ENCODE results near the gene GUCY2D.

The GUCY2D gene

DNA sequence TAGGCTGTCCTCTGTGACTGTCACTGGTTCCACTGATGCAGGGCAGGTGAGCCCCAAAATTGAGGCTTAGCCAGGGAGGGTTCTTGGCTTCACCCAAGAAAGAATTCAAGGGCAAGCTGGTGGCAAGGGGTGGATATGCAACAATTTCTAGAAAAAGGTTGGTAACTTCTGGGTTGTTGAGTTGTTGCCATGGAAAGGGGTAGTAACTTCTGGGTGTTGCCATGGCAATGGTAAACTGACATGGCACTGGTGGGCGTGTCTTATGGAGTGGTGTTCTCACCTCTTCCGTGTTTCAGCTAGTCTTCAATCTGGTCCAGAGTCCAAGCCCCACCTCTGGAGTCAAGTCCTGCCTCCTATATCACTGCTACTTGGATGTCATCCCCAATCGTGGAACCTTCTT is 9.5 kb upstream of the GUCY2D start:
- DNase-seq (ENCODE audit: low read depth) = no peak

DNA sequence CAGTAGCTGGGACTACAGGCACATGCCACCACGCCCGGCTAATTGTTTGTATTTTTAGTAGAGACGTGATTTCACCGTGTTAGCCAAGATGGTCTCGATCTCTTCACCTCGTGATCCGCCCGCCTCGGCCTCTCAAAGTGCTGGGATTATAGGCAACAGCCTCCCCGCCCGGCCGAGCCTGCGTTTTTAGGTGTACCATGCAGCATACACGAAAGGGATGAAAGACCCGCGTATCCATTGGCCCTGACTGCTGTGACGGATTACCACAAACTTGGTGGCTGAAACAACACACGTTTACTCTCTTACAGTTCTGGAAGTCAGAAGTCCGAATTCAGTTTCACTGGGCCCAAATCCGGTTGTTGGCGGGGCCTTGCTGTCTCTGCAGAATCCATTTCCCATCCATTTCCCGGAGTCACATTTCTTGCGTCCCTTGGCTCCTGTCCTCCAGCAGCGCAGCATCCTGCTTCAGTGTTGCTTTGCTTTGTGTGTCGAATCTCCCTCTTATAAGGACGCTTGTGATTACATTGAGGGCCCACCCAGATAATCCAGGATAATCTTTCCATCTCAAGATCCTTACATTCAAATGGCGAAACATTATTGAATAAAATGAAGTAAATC is 8.3 kb upstream of the GUCY2D start:
- DNase-seq (ENCODE audit: low read depth) = no peak

DNA sequence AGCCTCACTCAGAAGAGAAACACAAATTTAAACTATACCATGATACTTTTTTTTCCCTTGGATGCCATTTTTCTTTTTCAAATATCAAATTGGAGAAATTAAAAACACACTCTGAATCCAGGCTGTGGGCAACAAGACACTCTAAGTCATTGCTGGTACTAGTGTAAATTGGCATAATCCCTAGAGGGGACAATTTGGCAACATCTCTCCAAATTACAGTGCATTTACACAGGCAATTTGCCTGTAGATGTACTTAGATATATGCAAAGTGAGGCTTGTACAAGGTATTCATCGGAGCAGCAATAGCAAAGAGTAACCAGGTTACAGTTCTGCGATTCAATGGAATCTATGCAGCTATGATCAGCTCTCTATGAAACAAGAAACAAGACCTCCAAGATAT is 6.7 kb upstream of the GUCY2D start:
- DNase-seq (ENCODE audit: low read depth) = no peak

GRCh38 chr17:7997186-7997585 is 5.2 kb upstream of the GUCY2D start:
- DNase-seq (ENCODE audit: low read depth) = no peak

GRCh38 chr17:8002721-8003593 is 542 bp downstream of the GUCY2D start:
- no peak for DNase-seq (ENCODE audit: low read depth)

DNA sequence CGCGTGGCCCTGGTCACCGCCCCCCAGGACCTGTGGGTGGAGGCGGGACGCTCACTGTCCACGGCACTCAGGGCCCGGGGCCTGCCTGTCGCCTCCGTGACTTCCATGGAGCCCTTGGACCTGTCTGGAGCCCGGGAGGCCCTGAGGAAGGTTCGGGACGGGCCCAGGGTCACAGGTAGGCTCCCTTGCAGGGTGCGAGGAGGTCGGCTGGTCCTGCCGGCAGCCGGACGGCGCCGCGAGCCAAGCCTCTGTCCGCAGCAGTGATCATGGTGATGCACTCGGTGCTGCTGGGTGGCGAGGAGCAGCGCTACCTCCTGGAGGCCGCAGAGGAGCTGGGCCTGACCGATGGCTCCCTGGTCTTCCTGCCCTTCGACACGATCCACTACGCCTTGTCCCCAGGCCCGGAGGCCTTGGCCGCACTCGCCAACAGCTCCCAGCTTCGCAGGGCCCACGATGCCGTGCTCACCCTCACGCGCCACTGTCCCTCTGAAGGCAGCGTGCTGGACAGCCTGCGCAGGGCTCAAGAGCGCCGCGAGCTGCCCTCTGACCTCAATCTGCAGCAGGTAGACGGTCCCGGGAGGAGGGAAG is 1.3 kb downstream of the GUCY2D start:
- DNase-seq (ENCODE audit: low read depth) = no peak

DNA sequence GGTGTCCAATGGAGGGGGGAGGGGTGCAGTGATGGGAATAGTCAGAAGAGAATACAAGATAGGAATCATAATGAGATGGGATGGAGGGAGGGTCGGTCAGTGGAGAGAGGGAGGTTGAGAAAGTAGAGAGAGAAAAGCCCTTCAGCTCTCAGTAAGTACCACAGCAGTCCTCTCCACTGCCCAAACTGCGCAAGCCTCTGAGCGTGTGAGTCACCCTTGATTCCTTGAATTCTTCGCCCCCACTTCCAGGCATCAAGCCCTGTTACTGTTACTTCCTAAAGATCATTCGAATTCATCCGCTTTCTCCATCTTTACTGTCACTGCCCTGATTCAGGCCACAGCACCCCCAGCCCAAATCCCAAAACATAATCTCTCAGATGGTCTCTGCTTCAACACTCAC is 2.5 kb downstream of the GUCY2D start:
- DNase-seq (ENCODE audit: low read depth) = no peak

DNA sequence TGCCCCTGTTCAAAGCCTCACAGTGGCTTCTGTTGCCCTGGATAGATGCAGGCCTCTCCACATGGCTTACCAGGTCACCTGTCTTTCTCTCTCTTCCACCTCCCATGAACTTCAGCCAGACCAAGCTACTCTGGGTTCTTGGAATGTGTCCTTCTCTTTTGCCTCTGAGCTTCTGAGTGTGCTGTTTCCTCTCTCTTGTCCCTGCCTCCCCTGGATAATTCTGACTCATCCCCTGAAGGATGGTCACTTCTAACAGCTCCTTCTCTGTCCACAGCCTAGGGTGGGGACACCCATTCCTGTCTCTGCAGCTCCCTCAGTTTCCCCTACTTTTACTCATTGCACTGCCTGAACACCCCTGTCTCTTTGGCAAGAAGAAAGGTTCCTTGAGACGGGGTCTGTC is 2.9 kb downstream of the GUCY2D start:
- no peak for DNase-seq (ENCODE audit: low read depth)

- DNase-seq (ENCODE audit: low read depth) = no peak
Observed at GRCh38 chr17:8005967-8006730, 3.7 kb downstream of the GUCY2D start.

GRCh38 chr17:8006836-8007680 is 4.6 kb downstream of the GUCY2D start:
- DNase-seq (ENCODE audit: low read depth) = no peak

- no peak for DNase-seq (ENCODE audit: low read depth)
Observed at GRCh38 chr17:8007836-8008235, 5.4 kb downstream of the GUCY2D start.

DNA sequence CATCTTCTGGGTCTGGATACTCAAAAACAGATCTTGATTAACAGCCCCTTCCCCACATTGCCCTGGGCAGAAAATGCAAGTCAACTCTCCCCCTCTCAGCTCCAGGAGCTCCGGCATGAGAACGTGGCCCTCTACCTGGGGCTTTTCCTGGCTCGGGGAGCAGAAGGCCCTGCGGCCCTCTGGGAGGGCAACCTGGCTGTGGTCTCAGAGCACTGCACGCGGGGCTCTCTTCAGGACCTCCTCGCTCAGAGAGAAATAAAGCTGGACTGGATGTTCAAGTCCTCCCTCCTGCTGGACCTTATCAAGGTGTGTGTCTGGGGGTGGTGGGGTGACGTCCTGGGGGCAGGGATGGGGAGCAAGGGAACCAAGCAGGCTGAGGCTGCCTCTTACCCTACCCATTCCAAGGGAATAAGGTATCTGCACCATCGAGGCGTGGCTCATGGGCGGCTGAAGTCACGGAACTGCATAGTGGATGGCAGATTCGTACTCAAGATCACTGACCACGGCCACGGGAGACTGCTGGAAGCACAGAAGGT is 9.7 kb downstream of the GUCY2D start:
- DNase-seq (ENCODE audit: low read depth) = no peak

DNA sequence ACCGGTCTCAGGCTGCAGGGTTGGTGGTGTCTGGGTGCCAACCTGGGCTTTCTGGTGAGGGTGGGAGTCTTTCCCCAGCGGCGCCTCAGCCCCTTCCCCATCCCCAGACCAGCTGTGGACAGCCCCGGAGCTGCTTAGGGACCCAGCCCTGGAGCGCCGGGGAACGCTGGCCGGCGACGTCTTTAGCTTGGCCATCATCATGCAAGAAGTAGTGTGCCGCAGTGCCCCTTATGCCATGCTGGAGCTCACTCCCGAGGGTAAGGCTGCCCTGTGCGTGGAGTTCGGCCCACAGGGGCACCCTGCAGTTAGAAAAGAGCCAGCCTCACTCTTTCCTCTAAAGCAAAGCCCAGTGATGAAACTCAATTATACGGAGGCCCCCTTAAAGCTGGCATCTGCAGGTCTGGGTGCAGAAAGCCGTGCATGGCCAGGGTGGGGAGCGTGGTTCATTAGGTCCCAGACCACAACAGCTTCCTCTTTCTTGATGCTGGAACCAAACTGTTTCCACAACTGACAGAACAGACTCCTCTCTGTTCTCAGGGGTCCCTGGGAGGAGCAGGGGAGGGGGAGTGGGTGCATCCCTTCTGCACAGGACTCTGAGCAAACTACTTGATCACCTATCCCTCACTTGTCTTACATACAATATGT is 10.7 kb downstream of the GUCY2D start:
- no peak for DNase-seq (ENCODE audit: low read depth)

DNA sequence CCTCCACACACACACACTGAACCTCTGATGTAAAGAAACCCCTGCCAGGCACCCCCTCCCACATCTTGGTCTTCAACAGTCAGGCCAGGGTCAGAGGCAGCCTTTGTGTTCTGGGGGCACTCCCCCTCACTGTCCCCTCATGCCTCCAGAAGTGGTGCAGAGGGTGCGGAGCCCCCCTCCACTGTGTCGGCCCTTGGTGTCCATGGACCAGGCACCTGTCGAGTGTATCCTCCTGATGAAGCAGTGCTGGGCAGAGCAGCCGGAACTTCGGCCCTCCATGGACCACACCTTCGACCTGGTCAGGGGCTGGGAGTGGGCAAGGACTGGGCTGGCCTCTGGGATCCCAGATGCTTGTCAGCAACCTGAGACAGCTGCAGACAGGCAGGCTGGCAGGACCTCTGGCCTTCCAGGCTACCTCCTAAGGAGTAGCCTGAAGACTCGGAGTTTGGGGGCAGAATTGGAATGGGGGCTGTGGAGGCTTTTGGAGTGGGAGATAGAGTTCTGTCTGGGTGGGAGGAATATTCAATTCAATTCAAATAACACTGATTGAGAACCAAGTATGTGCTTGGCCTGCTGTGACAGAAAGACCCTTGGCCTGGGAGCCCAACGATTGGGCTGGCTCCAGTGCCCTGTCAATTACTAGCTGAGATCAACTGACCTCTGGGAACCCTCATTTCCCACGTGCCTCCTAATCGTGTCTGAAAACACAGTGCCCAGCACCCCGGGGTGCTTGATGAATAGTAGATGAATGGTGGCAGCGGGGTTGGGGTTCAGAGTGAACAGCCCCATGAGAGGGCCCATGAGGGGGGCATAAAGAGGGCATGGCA is 11.5 kb downstream of the GUCY2D start:
- DNase-seq (ENCODE audit: low read depth) = no peak

- DNase-seq (ENCODE audit: low read depth) = no peak
Observed at GRCh38 chr17:8014558-8014850, 12.1 kb downstream of the GUCY2D start.

- DNase-seq (ENCODE audit: low read depth) = no peak
Observed at GRCh38 chr17:8015236-8015956, 13.0 kb downstream of the GUCY2D start.

DNA sequence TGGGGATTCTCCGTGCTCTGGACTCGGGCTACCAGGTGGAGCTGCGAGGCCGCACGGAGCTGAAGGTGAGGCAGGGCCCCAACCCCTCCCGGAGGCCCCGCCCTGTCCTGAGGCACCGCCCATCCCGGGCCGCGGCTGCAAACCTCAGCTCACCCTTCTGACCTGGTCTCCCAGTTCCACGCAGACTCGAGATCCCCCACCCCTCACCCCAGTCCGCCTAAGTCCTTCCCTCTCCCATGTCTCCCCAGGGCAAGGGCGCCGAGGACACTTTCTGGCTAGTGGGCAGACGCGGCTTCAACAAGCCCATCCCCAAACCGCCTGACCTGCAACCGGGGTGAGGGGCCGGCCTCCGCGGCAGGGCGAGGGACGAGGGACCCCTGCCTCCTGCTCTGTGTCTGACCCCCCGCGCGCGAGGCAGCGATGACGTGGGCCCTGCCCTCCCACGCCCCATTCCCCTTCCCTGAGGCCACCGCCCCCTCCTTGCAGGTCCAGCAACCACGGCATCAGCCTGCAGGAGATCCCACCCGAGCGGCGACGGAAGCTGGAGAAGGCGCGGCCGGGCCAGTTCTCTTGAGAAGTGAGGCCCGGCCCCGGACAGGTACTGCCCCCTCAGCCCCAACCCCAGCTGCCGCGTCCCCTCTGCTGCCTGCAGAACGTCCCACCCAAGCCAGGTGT is 13.7 kb downstream of the GUCY2D start:
- no peak for DNase-seq (ENCODE audit: low read depth)

- no peak for DNase-seq (ENCODE audit: low read depth)
Observed at GRCh38 chr17:8016632-8017424, 14.4 kb downstream of the GUCY2D start.
